Activated CD8-positive, alpha-beta memory T cell treated with anti-CD3 and anti-CD28 coated beads, Interleukin-2, amount 10 ng/mL, durations not matched to agents 7 days and 5 days (primary cell): Measurements from ENCODE around the gene LPCAT1. TPM values are rescaled to one million over a fixed set of nuclear protein-coding genes. Genes with fewer than 3 reads are reported as not detected.

ENCODE experiments used
- ATAC-seq: fragments of 150-1000 bp; cut with Tn5 transposase; one replicate; pipeline ENCODE4 v1.10.0; 2021; ENCODE audit warnings: moderate library complexity
- CTCF ChIA-PET: fragments of 350-600 bp; sonication (Branson Sonifier 250); formaldehyde crosslinking; loops from one replicate; lab custom pipeline; 2021; ENCODE audit warnings: antibody characterized with exemption; lab: Charles Lee
- DNase-seq: peaks from one replicate; pipeline ENCODE4 v3.0.0-alpha.2; 2020
- H3K27ac Mint-ChIP-seq: one replicate; pipeline ENCODE4 v1.8.0; 2021; ENCODE audit warnings: mild to moderate bottlenecking, mixed read lengths
- H3K27me3 Mint-ChIP-seq: one replicate; pipeline ENCODE4 v1.8.0; 2021; ENCODE audit warnings: mixed read lengths
- H3K36me3 Mint-ChIP-seq: one replicate; pipeline ENCODE4 v1.8.0; 2021; ENCODE audit warnings: mild to moderate bottlenecking, mixed read lengths
- H3K4me1 Mint-ChIP-seq: one replicate; pipeline ENCODE4 v1.8.0; 2021; ENCODE audit warnings: mixed read lengths
- H3K4me3 Mint-ChIP-seq: one replicate; pipeline ENCODE4 v1.8.0; 2021; ENCODE audit warnings: mild to moderate bottlenecking, moderate library complexity, mixed read lengths
- H3K9me3 Mint-ChIP-seq: one replicate; pipeline ENCODE4 v1.8.0; 2022; ENCODE audit warnings: low read depth, mixed read lengths
- total RNA-seq, 2 experiments: library from RNA; stranded (reverse); gene quantifications; one replicate each; pipeline ENCODE4 v1.2.3, GENCODE V29; 2021

The LPCAT1 gene
- total RNA-seq, 2 experiments from 2014 or later: 83.8 to 85.3 TPM

DNA sequence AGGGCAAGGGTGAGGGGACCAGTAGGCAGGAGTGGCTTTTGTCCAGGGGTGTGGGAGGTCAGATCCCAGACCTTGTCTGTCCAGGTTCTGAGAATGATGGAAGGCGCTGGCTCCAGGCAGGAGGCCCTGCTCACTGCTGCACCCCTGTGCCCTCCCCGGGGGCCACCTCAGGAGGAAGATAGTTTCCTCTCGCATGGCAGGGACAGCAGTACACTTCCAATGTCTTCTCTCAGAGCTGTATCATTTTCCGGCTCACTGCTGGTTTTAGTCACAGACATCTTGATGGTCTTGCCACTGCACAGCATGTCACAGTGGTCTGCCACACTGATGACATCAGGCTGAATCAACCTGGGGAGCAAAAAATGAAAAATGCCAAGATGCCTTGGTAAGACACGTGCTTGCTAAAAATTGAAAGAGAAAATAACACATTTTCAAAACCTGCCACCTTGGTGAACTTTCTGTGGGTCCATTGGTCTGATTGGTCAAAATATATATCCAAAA, 75.2 kb downstream of the LPCAT1 start:
- CTCF ChIA-PET: no interaction called here
- H3K9me3 Mint-ChIP-seq: peaks cover 4% of the 10 kb centered on the region
- peak overlapping the region; percentile 1 for H3K27ac Mint-ChIP-seq
- DNase-seq (peak; percentile 51), ATAC-seq (peak; percentile 52)
- peaks cover under 1% of the 10 kb centered on the region for H3K36me3 Mint-ChIP-seq
- peaks cover 26% of the 10 kb centered on the region for H3K4me1 Mint-ChIP-seq
- peaks cover 61% of the 10 kb centered on the region for H3K27me3 Mint-ChIP-seq
- no peak overlapping the region for H3K4me3 Mint-ChIP-seq

DNA sequence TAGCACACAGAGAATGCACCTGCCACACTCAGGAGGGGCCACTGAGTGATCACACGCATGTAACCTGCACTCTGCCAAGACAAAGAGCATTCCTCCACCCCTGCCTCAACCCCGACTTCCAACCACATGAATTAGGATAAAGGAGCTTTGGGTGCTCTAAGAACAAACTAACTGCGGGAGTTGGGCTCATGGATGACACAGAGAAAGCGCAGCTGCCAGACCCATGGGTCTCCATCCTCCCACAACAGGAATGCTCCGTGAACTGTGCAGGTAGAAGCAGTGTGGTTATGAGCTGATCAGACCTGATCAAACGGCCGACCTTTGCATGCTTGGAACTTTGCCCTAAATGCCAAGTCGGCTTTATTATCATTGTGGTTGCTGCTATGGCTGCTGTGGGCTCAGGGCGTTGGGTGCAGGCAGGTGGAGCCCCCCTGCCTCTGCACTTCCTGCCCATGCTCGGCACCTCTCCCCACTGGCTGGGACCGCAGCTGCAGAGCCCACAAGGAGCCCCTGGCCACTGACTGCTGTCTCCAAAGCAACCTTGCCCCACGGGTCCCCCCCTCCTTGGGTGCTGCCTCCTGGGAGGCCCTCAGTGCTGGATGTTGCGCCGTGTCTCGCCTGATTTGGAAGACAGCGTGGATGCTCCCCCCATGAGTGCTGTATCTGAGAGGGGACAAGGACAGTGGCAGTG, 75.9 kb downstream of the LPCAT1 start:
- Mint-ChIP-seq H3K27me3 (peaks cover 63% of the 10 kb centered on the region), H3K27ac (no peak overlapping the region), H3K9me3 (no peaks in the 10 kb centered on the region), H3K4me1 (peaks cover 26% of the 10 kb centered on the region), H3K36me3 (no peaks in the 10 kb centered on the region), H3K4me3 (no peak overlapping the region)
- CTCF ChIA-PET: no interaction called here
- DNase-seq (peak; percentile 49), ATAC-seq (peak; percentile 52)

DNA sequence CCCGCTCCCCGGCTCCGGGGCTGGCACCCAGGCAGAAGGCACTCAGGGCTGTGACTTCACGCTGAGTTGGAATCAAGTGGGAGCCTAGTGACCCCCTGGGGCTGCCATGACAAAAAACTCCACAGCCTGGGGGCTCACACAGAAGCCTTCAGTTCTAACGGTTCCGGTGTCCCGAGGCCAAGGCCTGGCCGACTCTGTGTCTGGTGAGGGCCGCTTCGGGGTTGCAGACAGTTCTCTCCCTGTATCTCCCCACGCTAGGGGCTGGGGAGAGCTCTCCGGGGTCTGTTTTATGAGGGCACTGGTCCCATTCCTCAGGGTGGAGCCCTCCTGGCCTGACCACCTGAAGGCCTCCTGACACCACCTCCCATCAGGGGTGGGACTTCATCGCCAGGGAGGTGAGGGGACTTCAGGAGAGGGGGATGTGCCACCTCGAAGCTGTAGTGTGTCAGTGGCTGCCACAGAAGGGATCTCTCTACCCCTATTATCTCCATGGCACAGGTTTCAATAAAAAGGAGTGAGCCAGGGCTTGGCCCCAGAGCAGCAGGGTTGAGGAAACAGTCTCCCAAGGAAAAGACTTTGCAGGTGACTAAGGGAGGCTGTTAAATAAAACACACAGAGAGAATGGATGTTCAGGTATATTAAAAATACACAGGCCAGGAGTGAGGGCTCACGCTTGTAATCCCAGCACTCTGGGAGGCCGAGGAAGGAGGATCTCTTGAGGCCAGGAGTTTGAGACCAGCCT, 77.0 kb downstream of the LPCAT1 start:
- Mint-ChIP-seq H3K4me1 (peaks cover 26% of the 10 kb centered on the region), H3K4me3 (no peak overlapping the region), H3K27ac (no peak overlapping the region), H3K36me3 (no peaks in the 10 kb centered on the region), H3K27me3 (peaks cover 63% of the 10 kb centered on the region), H3K9me3 (no peaks in the 10 kb centered on the region)
- DNase-seq (peak; percentile 27), ATAC-seq (no peak)
- CTCF ChIA-PET: no interaction called here

DNA sequence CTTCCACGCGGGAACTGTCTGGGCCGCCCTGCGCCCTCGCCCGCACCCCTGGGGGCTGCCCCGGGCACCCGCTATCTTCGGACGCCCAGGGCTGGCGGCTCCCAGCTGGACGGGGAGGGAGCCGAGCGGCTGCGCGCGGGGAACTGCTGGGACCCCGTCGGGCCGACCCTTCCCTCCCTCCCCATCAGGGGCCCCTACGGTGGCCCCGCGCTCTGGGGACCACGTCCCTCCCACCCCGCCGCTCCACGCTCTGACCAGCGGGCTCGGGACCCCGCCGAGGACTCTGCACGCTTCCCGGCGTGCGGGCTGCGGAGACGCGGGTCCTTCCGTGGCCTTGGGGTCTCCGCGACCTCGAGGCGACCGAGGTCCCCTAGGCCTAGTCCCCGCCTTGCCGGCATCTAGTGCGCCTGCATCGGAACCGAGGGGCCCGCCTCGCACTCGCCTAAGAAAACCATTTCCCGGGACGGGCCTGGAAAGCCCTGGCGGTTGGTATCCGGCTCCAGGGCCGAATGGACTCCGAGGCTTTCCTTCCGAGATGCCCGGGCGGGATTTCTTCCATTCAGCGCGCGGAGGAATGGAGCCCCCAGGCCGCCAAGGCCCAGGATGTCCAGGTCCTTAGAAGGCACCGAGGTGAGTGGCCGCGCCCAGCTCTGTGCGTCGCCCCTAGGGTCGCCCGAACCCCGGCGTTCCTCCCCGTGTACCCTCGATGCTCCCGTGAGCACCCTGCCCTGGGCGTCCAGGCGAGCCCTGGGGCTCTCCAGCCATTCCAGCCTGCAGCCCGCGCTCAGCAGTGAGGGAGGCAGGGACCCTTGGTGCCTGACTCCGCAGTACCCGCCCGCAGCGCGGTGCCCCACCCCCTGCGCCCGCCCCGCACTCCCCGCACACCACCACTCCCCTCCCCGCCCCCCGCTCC, 77.8 kb downstream of the LPCAT1 start:
- H3K27me3 Mint-ChIP-seq: peaks cover 56% of the 10 kb centered on the region
- H3K4me1 Mint-ChIP-seq: peaks cover 26% of the 10 kb centered on the region
- no peak overlapping the region for H3K4me3 Mint-ChIP-seq
- H3K27ac Mint-ChIP-seq: no peak overlapping the region
- no peaks in the 10 kb centered on the region for H3K36me3 Mint-ChIP-seq
- ATAC-seq (no peak), DNase-seq (peak; percentile 16)
- H3K9me3 Mint-ChIP-seq: no peaks in the 10 kb centered on the region
- CTCF ChIA-PET: no interaction called here

DNA sequence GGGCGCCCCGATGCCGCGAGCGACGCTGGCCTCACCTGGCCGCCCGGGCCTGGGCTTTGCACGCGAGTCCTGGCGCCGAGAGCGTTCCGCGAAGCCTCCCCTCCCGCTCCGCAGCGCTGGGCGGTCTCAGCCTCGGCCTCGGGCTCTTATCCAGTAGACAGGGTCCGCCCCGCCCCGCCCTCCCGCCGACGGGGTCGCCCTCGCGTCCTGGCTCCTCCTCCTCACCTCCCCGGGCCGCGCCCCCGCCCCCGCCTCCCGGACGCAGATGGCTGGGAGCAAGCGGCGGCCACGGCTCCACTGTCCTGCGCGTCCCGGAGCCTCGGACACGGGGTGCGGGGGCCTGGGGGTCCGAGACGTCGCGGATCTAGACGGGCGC, 78.5 kb downstream of the LPCAT1 start, which contains the start of gene SLC6A3:
TSS of gene SLC6A3 (minus strand) at position 128 of the 376 bp plus-strand sequence. CDS start 2,243 bp downstream, outside the sequence.
- Mint-ChIP-seq H3K4me1 (peaks cover 26% of the 10 kb centered on the region), H3K27ac (no peak within 1 kb of the TSS), H3K27me3 (peaks cover 55% of the 10 kb centered on the region), H3K36me3 (no peaks in the 10 kb centered on the region), H3K9me3 (peaks cover under 1% of the 10 kb centered on the region), H3K4me3 (no peak within 1 kb of the TSS)
- CTCF ChIA-PET: no interaction called here
- DNase-seq (peak; percentile 40), ATAC-seq (no peak)

DNA sequence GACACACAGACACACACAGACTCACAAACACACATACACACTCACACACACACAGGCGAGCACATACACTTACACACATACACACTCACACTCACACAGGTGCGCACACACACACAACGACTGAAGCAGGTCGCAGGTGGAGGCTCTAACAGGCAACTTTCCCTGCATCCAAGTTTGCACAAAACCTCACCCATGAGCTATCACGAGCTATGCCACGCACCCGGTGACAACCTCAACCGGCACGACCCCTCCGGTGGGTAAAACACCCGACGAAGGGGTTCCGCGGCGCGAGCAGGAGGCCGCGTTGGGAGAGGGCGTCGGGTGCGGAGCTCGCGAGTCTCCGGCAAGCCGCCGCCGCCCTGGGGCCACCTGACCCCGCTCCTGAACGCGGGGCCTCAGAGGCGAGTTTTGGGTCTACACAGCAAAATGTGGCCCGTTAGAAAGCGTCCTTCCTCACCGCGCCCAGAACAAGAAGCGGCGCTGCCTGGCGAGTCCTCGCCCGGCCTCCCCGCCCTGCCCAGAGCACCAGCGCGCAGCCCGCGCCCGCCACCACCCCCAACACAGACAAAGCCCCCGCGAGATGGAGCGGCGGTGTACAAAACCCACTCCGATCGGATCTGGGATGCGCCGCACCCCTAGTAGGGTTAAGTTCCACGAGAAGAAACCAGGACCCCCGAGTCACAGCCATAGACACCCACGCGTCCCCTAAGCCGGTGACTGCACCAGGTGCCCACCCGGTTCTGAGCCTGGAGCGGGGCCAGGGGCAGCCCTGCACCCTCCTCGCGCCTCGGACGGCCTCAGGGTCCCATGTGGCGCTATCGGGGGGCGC, 79.2 kb downstream of the LPCAT1 start:
- no peak overlapping the region for H3K4me3 Mint-ChIP-seq
- DNase-seq: peak; percentile 28
- no peak overlapping the region for H3K27ac Mint-ChIP-seq
- H3K36me3 Mint-ChIP-seq: no peaks in the 10 kb centered on the region
- peaks cover 58% of the 10 kb centered on the region for H3K27me3 Mint-ChIP-seq
- peaks cover 26% of the 10 kb centered on the region for H3K4me1 Mint-ChIP-seq
- no peak for ATAC-seq
- H3K9me3 Mint-ChIP-seq: peaks cover 3% of the 10 kb centered on the region
- CTCF ChIA-PET: no interaction called here

DNA sequence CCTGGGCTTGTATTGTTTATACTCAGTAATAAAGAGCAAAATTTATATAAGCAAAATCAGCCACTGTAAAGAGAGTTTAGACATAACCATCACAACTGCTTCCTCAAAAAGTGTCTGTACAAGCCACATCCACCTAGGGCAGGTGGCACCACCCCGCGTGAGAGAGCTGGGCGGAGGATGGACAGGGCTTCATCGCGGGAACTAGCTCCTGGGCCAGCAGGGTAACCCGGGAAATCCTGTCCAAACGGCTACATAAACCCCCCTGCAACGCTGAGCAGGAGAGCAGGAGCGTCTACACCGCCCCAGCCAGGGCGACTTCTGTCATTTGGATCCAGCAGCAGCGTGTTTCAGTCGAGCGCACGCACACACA, 79.8 kb downstream of the LPCAT1 start:
- Mint-ChIP-seq H3K27ac (no peak overlapping the region), H3K9me3 (peaks cover 3% of the 10 kb centered on the region)

DNA sequence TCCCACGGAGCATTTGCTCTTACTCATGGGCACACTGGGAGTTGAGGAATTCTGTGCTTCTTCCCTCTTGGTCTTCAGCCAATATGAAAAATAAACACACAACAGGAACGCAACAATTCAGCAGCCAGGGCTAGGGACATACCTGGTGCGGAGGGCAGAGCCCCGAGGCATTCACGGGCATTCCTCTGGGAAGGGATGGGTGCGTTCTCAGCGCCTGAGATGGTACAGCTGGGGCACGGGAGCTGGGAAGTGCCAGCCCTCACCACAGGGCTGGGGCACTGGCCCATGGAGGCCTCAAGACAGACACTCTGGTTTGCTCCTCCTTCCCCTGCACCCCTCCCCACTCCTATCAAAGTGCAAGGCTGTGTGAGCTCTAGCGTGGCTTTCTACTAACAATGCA, 80.6 kb downstream of the LPCAT1 start:
- no peak for ATAC-seq
- CTCF ChIA-PET: no interaction called here

More for the DNA sequence above, 79.8 kb downstream of the LPCAT1 start:
- peaks cover 57% of the 10 kb centered on the region for H3K27me3 Mint-ChIP-seq
- ATAC-seq: no peak
- DNase-seq: peak; percentile 12
- no peak overlapping the region for H3K4me3 Mint-ChIP-seq
- H3K4me1 Mint-ChIP-seq: peaks cover 20% of the 10 kb centered on the region
- H3K36me3 Mint-ChIP-seq: no peaks in the 10 kb centered on the region
- CTCF ChIA-PET: no interaction called here

DNA sequence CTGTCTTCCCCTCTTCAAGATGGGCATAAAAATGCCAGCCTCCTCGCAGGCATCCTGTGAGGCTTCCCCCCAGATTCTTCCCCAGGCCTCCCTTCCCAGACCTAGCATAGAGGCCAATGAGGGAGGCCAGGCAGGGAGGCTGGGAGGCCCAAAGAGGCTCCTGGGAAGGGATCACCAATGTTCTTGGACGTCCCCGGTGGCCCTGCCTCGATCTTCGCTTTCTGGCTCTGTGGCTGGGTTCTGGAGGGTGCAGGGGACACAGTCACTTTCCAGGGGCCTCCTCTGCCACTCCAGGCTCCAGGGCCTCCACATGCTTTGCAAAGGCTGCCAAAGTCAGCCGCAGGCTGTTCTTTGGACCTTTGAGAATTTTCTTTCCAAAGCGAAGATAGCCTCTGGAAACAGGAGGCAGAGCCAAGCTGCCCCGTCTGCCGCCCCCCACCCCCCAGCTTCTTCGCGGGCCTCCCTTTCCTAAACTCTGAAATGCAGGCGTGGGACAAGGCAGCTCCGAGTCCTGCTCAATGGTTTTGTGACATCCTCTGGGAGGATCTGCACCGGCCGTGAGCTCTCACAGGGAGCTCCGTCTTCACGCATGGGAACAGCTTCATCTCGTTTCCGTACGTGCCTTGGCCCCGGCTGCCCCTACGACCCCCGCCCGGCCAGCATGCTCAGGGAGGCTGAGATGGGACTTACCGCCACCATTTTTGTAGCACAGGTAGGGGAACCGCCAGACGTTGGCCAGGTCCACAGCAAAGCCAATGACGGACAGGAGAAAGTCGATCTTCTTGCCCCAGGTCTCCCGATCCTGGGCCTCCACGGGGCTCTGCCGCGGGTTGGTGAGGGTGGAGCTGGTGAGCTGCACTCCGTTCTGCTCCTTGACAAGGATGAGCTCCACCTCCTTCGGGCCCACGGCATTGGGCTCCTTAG, 81.3 kb downstream of the LPCAT1 start:
- CTCF ChIA-PET: no interaction called here
- Mint-ChIP-seq H3K9me3 (peaks cover 3% of the 10 kb centered on the region), H3K36me3 (no peaks in the 10 kb centered on the region), H3K27ac (no peak overlapping the region), H3K4me1 (peaks cover 5% of the 10 kb centered on the region), H3K4me3 (no peak overlapping the region), H3K27me3 (peaks cover 45% of the 10 kb centered on the region)
- DNase-seq: peak; percentile 27
- ATAC-seq: no peak

More for the DNA sequence above, 80.6 kb downstream of the LPCAT1 start:
- no peak overlapping the region for H3K4me3 Mint-ChIP-seq
- peaks cover 3% of the 10 kb centered on the region for H3K9me3 Mint-ChIP-seq
- H3K27ac Mint-ChIP-seq: no peak overlapping the region
- H3K4me1 Mint-ChIP-seq: peaks cover 12% of the 10 kb centered on the region
- peak; percentile 29 for DNase-seq
- peaks cover 52% of the 10 kb centered on the region for H3K27me3 Mint-ChIP-seq
- H3K36me3 Mint-ChIP-seq: no peaks in the 10 kb centered on the region

DNA sequence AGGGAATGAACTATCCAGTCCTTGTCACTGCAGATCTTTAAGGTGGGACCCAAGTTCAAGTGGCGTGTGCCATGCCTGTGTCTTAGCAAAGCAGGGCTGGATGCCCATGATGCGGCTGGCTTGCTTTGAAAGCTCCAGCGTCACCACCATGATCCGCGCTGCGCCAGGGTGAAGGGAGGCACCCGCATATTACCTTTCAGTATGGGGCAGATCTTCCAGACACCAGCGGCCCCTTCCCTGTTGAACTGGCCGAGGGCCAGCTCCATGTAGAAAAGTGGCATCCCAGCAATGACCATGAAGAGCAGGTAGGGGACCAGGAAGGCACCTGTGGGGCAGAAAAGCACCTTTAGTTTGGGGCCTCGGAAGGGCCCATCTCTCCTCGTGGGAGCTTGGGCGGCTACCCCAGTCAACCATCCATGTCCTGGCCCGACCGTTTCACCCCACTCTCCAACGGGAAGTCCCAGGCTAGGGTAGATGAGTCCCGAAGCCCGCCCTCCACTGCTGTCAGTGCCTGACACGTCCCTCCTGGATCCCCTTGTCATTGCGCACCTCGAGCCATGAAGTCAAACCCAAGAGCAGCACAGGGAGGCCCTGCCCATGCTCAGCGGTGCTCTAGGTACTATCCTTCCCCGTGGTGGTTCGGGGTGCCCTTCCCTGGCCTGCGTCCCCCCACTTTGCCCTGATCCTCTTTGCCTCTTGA, 82.4 kb downstream of the LPCAT1 start:
- peaks cover 34% of the 10 kb centered on the region for H3K27me3 Mint-ChIP-seq

DNA sequence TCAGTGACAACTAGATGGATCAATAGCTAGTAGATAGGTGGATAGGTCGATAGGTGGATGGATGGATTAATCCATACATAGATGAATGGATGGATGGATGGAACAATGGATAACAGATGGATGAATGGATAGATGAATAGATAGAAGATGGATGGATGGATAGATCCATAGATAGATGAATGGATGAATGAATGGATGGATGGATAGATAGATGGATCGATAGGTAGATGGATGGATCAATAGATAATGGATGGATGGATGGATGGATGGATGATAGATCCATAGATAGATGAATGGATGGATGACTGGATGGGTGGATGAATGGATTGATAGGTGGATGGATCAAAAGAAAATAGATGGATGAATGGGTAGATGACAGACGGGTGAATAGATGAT, 83.7 kb downstream of the LPCAT1 start:
- DNase-seq: no peak
- Mint-ChIP-seq H3K9me3 (peaks cover 3% of the 10 kb centered on the region), H3K27me3 (peaks cover 29% of the 10 kb centered on the region), H3K36me3 (no peaks in the 10 kb centered on the region), H3K4me3 (no peak overlapping the region), H3K4me1 (peaks cover 2% of the 10 kb centered on the region), H3K27ac (no peak overlapping the region)
- no peak for ATAC-seq
- CTCF ChIA-PET: no interaction called here

More for the DNA sequence above, 82.4 kb downstream of the LPCAT1 start:
- ATAC-seq (no peak), DNase-seq (peak; percentile 28)
- CTCF ChIA-PET: no interaction called here
- Mint-ChIP-seq H3K9me3 (peaks cover 3% of the 10 kb centered on the region), H3K4me1 (peaks cover 2% of the 10 kb centered on the region), H3K27ac (no peak overlapping the region), H3K4me3 (no peak overlapping the region), H3K36me3 (no peaks in the 10 kb centered on the region)
